ENCODE results near the gene ASCL4. TPM values are rescaled to one million over a fixed set of nuclear protein-coding genes. Genes with fewer than 3 reads are reported as not detected.
"Not testable (repeated sequence)": the region's sequence is repeated elsewhere in the genome, so short reads cannot be mapped to it uniquely, and the experiment has no call there.

Gene ASCL4, protein sequence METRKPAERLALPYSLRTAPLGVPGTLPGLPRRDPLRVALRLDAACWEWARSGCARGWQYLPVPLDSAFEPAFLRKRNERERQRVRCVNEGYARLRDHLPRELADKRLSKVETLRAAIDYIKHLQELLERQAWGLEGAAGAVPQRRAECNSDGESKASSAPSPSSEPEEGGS
- not detected in 2 replicates for total RNA-seq (2014; rRNA removed; shearing (Covaris generic))
- not detected in 2 replicates for polyA plus RNA-seq (2015; cell fraction: cytosol; rRNA removed)
- not detected in 2 replicates for polyA plus RNA-seq (2015; cell fraction: nucleus; rRNA removed)

DNA sequence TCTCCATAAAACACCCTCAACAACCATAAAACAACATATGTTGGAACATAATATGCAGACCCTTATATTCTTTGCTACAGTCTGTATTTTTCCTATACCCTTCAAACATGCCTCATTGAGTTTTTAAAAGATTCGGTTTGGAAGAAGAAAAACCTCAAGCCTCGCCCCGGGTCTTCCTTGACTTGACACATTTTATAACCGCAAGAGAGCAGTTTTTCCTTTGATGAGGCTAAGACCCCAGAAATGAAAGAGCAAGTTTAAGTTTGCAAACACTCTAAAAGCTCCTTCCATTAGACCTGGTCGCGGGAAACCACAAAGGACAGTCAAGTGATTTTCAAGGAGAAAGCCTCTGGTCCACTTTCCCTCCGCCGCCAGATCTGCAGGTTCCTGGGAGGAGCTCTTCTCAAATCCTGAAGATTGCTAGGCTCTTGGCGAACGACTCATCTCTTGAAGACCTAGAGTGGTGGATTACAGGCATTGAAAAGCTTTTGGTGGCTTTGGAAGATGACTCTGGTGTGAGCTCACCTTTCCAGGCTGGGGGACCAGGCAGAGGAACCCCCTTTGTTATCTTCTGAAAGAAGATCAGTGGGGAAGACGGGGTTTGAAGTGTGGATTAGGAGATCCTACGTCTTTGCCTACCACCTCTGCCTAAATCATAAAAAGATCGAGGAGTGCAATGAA, at the start of gene ASCL4:
TSS of gene ASCL4 (plus strand) at position 356 of the 681 bp plus-strand sequence. CDS start 515 bp downstream, outside the sequence.
- DNase-seq (ENCODE audit: low read depth), result no peak

DNA sequence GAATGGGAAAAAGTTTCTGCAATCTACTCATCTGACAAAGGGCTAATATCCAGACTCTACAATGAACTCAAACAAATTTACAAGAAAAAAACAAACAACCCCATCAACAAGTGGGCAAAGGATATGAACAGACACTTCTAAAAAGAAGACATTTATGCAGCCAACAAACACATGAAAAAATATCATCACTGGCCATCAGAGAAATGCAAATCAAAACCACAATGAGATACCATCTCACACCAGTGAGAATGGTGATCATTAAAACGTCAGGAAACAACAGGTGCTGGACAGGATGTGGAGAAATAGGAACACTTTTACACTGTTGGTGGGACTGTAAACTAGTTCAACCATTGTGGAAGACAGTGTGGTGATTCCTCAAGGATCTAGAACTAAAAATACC, 47.2 kb upstream of the ASCL4 start:
- DNase-seq (ENCODE audit: low read depth), result not testable (repeated sequence)

DNA sequence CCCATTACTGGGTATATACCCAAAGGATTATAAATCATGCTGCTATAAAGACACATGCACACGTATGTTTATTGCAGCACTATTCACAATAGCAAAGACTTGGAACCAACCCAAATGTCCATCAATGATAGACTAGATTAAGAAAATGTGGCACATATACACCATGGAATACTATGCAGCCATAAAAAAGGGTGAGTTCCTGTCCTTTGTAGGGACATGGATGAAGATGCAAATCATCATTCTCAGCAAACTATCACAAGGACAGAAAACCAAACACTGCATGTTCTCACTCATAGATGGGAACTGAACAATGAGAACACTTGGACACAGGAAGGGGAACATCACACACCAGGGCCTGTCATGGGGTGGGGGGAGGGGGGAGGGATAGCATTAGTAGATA, 46.8 kb upstream of the ASCL4 start:
- not testable (repeated sequence) for DNase-seq (ENCODE audit: low read depth)

DNA sequence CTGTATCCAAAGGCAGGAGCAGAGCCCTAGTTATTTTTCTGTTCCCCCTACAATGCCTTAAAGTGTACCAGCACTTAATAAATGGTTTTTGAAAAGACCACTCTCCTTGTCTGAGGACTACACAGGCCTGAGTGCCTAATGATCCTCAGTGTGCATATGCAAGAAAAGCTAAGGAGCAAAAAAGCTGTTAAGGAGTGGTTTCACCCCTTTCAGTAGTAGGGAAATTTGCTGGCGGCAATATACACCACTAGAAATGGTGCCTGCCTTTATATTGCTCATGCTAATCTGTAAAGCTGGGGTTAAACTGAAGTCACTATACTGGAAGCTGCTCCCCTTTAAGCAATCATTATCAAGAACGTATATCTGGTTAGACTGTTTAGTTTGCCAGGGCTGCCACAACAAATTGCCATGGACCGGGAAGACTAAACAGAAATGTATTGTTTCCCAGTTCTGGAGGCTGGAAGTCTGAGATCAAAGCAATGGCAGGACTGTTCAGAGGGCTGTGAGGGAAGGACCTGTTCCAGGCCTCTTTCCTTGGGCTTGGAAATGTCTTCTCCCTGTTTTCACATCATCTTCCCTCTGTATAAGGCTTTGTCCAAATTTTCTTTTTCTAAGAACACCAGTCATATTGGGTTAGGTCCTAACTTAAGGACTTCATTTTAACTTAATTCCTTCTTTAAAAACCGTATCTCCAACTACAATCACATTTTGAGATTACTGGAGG, 43.7 kb upstream of the ASCL4 start:
- DNase-seq (ENCODE audit: low read depth), result no peak

DNA sequence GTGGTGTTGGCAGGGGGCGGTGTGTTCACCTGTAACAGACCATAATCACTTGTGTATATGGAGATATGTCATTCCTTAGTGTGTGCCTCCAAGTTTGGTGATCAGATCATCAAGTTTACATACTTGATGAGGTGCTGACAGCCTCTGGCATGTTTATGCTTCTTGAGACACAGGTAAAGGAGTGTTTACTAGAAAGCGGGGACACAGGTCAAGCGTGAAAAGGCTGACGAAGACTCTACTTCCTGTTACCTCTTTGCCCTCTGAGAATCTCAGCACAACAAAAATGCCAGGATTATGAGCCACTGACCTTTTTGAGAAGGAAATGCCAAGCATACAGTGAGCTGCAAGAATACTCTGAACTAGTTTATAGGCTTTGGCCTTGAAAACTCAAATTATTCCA, 43.1 kb upstream of the ASCL4 start:
- no peak for DNase-seq (ENCODE audit: low read depth)

DNA sequence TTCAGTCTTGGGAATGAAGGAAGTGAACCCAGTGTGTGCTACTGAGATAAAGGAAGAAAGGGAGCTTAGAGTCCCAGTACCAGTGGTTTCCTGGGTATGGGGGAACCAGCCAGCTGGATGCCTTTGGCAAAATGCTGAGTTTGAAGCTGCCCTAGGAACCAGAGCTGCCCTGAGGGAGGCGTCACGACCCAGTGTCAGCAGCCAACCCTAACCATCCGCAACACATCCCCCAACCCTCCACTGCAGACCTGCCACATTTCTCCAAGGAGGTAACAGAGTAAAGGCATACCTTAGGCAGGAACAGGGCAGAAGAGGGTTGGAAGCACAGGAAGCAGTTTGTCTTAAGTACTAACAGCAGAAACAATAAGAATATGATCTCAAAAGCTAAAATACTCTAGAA, 42.1 kb upstream of the ASCL4 start:
- no peak for DNase-seq (ENCODE audit: low read depth)

DNA sequence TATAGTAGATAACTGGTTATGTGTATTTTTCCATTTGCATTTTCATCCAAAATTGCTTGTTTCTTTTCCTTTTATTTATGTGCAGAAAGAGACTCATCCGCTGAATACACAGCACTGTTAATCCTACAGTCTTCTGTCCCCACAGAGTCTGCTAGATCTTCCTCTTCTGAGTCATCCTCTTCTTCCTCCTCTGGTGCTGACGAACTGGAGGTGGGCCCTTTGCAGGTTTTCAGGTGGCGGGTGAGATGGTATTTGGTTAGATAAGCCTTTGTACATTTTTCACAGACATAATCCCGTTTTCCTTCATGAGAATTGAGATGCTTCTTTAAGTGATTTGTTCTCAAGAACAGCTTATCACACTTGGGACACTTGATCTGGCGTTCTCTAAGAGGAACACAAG, 40.4 kb upstream of the ASCL4 start:
- DNase-seq (ENCODE audit: low read depth), result peak; percentile 13

DNA sequence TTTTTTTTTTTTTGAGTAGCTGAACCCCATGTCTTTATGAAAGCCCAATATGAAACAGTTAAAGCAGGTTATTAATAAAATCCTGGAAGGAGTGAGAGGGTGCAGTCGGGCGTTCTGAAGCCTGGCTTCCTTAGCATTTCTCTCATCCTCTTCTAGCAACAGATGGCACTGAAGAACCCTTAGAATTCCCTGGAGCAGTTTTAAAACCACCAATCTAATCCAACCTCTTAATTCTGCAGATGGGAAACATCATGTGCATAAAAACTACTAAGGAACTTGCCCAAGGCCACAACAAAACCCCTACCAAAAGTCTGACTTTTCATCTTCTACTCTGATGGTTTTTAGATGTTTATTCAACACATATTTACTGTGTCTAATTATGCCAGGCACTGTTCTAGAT, 38.7 kb upstream of the ASCL4 start:
- DNase-seq (ENCODE audit: low read depth), result no peak

DNA sequence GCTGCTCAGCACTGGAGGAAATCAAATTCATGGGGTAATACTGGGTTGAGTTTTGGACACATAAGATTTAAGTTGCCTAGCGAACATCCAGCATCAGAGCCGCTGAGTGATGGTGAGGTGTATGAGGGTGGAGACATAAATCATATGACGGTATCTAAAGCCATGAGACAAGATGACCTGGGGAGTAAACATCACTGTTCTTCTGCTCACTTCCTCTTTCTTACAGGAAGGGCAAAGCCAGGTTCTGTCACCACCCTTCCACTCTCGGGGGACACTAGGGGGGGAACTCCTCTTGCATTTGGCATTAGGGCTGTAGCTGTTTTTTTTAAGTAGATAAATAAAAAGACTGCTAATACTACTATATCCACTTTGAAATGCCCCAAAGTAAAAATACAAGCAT, 37.6 kb upstream of the ASCL4 start:
- no peak for DNase-seq (ENCODE audit: low read depth)

DNA sequence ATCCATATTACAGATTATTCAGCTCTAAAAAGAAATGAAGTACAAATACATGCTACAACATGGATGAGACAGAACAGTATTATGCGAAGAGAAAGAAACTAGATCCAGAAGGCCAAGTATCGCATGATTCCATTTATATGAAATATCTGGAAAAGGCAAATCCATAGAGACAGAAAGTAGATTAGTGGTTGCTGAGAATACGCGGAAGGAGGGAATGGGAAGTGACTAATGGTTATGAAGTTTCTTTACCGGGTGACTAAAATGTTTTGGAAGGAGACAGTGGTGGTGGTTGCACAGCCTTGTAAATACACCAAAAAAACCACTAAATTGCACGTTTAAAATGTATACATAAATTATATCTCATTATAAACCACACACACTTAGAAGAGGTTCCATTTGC, 26.0 kb upstream of the ASCL4 start:
- peak; percentile 82 for DNase-seq (ENCODE audit: low read depth)

DNA sequence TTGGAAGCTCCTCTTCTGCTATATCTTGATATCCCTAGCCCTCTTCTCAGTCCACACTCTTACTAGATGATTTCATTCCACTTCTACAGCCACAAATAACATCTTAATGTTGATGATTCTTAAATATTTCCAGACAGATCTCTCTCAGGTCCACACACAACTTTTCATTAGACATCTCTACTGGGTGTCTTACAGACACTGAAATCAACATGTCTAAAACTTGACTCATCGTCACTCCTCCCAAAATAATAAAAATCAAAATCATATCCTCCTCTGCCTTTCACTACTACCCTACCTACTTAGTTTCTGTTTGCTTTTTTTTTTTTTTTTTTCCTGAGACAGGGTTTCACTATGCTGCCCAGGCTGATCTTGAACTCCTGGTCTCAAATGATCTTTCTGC, 25.4 kb upstream of the ASCL4 start:
- DNase-seq (ENCODE audit: low read depth), result peak; percentile 61

DNA sequence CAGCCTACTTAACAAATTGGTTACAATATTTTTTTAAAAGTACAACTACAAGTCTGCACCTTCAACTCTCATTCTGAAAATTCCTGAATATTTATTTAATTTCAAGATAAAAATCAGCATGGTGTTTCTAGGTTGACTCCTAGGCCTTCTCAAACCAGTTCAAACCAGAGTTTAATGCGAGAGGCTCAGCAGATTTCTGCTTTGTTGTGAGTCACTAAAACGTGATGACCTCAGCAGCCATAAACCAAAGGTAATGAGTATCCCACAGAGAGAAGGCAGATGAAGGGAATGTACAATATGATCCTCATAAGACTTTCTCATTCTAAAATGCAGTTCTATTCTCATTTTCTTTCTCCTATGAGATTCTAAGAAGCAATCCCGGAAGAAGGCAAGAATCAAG, 15.1 kb upstream of the ASCL4 start:
- peak; percentile 88 for DNase-seq (ENCODE audit: low read depth)

DNA sequence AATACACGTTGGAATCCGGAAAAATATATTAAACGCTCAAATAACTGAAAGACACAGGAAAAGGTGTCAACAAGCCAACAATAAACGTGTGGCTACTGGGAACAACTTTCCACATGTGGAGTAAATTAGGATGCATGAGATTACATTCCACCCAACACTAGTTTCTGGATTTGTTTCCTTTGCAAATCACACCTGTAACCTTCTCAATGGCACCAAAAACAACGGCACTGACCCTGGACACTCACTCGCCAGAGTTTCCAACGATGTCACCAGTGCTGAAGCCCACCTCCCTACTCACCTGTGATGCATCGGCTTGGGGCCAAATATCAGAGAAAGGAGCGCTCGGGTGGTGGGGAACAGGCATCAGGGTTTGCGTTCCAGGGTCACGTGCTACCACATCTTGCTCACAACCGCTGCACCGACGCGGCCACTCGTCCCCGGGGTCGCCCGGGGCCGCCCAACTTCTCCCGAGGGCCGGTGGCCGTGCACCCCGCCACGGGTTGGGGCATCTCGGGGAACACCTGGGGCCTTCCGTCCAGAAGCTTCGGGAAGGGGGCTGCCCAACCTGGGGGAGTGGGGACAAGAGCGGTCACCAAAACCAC, 14.2 kb upstream of the ASCL4 start:
- DNase-seq (ENCODE audit: low read depth), result peak; percentile 27

DNA sequence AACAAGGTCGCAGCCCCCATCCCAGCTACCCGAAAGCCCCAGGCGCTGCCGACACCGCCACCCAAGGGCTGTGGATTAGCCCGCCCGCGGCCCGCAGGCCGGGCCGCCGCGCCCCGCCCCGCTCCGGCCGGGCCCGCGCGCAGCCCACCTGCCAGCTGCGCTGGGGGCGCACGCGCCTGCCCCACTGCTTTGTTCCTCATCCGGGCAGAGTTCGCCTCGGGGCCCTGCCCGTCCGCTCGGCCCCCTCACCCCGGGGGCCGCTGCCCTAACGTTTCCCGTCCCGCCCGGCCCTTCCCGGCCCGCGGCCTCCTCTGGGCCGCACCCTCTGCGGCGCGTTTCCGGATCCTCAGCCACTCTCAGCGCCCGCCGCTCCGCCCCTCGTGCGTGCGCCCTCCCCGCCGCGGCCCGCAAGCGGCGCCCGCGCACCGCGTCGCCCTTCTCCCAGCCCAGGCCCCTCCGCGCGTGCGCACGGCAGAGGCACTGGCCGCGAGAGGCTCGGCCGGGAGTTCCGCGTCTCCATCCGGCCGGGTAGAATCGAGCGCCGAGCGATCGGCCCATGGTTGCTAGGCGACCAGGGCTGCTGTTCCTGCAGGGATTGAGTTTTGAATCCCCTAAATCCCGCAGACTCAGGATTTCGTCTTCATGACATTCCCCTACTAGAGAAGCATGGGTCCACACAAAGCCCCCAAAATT, 13.5 kb upstream of the ASCL4 start, which contains the start of gene PRDM4:
TSS of gene PRDM4 (minus strand) at position 329 of the 693 bp plus-strand sequence. CDS start 622 bp downstream, outside the sequence.
- peak; percentile 91 for DNase-seq (ENCODE audit: low read depth)

DNA sequence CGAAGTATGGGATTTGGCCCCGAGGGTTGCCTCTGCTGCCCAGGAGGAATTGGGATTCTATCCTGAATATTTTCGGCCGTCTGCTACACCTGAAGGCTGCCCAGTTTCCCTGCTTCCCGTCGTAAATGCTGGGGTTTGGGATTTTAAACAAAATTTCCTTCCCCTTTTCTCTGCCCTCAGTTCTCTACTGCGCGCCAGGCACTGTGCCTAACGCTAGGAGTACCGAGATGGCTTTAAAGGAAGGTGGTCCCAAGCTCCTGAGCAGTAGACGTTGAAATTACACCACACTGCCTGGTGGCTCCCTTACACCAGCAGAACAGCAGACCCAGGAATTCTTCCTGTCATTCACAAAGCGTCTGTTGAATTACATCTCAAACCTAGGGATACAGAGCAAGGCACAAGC, 13.0 kb upstream of the ASCL4 start:
- no peak for DNase-seq (ENCODE audit: low read depth)

DNA sequence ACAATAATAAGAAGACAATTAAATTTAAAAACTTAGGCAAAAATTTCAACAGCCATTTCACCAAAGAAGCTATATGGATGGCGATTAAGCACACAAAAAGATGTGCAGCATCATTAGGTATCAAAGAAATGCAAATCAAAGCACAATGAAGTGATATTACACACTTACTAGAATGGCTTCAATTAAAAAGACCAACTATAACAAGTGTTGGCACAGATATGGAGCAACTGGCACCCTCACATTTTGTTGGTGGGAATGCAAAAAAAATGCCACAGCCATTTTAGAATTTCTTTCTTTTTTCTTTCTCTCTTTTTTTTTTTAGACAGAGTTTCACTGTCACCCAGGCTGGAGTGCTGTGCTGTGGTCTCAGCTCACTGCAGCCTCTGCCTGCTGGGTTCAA, 11.6 kb upstream of the ASCL4 start:
- DNase-seq (ENCODE audit: low read depth), result no peak

DNA sequence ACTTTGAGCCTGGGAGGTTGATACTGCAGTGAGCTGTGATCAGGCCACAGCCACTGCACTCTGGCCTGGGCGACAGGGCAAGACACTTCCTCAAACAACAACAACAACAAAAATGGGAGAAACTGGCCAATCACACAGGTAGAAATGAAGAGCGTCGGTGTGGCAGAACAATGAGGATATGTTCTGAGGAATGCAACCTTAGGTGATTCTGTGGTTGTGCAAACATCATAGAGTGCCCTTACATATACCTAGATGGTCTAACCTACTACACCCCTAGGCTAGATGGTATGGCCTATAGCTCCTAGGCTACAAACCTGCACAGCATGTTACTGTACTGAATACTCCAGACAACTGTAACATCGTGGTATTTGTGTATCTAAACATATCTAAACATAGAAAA, 9.9 kb upstream of the ASCL4 start:
- no peak for DNase-seq (ENCODE audit: low read depth)

DNA sequence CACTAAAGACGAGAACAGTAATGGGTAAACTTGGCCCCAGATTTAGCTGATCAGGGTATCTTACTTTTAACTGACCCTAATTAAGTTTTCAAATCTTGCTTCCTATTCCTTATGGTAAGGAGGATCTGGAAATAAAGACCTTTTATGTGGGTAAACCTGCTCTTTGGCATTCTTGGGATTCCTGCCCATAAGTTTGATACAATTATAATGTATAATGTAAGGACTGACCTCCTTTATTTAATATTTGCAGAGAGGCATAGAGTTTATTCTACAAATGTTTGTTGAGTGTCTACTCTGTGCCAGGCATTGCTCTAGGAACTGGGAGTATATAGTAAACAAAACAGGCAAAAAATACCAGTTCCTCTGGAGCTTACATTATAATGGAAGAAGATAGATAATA, 9.2 kb upstream of the ASCL4 start:
- DNase-seq (ENCODE audit: low read depth), result no peak

DNA sequence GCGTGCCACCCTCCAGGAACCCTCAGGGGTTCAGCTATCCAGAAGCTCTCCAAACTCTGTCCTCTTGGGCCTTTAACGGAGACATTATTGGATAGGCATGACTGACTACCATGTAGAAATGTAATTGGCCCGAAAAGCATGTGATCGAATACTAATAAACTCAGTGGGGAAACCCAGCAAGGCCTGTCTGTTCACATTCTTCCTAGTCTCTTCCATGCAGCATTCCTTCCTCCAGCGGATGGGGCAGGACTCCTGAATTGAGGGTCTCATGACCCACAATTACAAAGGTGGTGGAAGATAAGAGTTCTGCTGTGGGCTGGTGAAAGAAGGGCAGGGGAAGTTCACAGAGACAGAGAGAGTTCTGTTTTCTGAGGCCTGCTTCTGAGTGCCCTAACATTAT, 7.0 kb upstream of the ASCL4 start:
- DNase-seq (ENCODE audit: low read depth), result no peak

DNA sequence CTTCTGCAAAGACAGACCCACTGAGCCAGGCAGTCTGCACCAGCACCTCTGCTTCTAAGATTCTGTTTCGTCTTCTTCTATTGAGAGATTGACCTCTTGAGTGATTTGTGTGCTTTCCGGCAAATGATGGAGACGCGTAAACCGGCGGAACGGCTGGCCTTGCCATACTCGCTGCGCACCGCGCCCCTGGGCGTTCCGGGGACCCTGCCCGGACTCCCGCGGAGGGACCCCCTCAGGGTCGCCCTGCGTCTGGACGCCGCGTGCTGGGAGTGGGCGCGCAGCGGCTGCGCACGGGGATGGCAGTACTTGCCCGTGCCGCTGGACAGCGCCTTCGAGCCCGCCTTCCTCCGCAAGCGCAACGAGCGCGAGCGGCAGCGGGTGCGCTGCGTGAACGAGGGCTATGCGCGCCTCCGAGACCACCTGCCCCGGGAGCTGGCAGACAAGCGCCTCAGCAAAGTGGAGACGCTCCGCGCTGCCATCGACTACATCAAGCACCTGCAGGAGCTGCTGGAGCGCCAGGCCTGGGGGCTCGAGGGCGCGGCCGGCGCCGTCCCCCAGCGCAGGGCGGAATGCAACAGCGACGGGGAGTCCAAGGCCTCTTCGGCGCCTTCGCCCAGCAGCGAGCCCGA, 703 bp downstream of the ASCL4 start:
- no peak for DNase-seq (ENCODE audit: low read depth)

DNA sequence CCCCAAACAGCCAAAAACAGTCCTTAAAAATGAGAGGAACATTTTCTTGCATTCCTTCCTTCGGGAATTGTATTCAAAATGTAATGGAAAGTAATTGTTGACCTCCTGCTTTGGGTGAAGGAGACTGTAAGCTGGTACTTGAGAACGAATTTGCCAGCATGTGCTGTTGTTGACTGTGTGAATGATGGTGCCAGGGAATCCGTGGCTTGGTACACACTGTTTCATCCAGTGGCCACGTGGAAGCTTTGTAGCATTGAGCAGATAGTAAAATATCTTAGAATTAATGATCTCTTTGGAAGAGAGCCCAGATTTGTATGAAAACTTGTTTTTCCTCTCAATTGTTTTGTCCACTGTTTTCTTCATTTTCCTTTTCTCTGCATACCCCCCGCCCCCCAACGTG, 1.7 kb downstream of the ASCL4 start:
- DNase-seq (ENCODE audit: low read depth), result no peak

Measured in HT1080 (cell line).